ENCODE data around the gene MPEG1.

Gene MPEG1

DNA sequence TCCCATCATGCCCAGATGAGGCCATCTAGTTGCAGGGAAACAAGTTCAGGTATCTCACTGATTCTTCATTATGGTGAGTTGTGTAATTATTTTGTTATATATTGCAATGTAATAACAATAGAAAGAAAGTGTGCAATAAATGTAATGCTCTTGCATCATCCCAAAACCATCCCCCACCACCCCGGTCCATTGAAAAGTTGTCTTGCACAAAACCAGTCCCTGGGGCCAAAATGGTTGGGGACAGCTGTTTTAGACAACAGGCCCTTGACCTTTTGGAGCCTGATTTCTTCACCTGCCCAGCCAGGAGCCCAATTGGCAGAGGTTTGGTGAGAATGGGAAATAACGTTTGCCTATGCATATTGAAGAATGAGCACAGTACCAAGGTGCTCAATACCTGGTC lies 15.9 kb downstream of the MPEG1 start:
- no peak overlapping the region for H3K4me2 ChIP-seq (ENCODE audit: low read length)
- H3K79me2 ChIP-seq (ENCODE audit: control insufficient read depth, low read length), result no peaks in the 10 kb centered on the region

DNA sequence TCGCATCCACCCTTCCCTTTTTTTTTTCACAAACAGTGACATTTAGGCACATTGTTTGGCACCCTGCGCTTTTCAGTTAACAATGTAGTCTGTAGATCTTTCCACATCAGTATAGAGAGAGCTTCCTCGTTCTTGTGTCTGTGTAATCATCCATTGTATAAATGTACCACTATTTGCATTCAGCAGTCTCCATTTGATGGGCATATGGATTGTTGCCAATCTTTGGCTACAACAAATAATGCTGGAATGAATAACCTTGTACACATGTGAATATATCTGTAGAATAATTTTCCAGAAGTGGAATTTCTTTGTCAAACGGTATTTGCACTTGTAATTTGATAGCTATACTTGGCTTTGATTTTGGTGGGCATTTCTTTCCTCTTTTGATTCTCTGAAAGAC lies 17.1 kb downstream of the MPEG1 start:
- no peak for TF ChIP-seq EZH2phosphoT487 (IDR thresholded peaks at IDR 0.05; ENCODE audit: borderline replicate concordance, low read length)
- TF ChIP-seq, protein P1, sequence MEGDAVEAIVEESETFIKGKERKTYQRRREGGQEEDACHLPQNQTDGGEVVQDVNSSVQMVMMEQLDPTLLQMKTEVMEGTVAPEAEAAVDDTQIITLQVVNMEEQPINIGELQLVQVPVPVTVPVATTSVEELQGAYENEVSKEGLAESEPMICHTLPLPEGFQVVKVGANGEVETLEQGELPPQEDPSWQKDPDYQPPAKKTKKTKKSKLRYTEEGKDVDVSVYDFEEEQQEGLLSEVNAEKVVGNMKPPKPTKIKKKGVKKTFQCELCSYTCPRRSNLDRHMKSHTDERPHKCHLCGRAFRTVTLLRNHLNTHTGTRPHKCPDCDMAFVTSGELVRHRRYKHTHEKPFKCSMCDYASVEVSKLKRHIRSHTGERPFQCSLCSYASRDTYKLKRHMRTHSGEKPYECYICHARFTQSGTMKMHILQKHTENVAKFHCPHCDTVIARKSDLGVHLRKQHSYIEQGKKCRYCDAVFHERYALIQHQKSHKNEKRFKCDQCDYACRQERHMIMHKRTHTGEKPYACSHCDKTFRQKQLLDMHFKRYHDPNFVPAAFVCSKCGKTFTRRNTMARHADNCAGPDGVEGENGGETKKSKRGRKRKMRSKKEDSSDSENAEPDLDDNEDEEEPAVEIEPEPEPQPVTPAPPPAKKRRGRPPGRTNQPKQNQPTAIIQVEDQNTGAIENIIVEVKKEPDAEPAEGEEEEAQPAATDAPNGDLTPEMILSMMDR (IDR thresholded peaks at IDR 0.05; ENCODE audit: low read depth, low read length, poor library complexity, severe bottlenecking), result no peak
- no peak overlapping the region for H3K27ac ChIP-seq (ENCODE audit: low read depth, low read length)
- no peaks in the 10 kb centered on the region for H3K27me3 ChIP-seq (ENCODE audit: control insufficient read depth, low read length)
- H3K4me3 ChIP-seq (ENCODE audit: low read length), result no peak overlapping the region
- H3K9me2 ChIP-seq (replicated peaks; ENCODE audit: control insufficient read depth, low read length), result no peaks in the 10 kb centered on the region
- H3K4me2 ChIP-seq (ENCODE audit: low read length), result no peak overlapping the region
- H4K20me1 ChIP-seq (ENCODE audit: control insufficient read depth, insufficient read depth, low read depth, low read length), result no peaks in the 10 kb centered on the region
- H3K36me3 ChIP-seq (ENCODE audit: control insufficient read depth, low read length), result no peaks in the 10 kb centered on the region
- H3K79me2 ChIP-seq (ENCODE audit: control insufficient read depth, low read length), result no peaks in the 10 kb centered on the region
- H3K4me1 ChIP-seq (ENCODE audit: control insufficient read depth, low read length), result peaks cover 9% of the 10 kb centered on the region
- no peaks in the 10 kb centered on the region for H3F3A ChIP-seq (ENCODE audit: control insufficient read depth, insufficient read depth)
- no peaks in the 10 kb centered on the region for H3K9me3 ChIP-seq (ENCODE audit: control insufficient read depth, insufficient read depth, low read length)

More for the DNA sequence above, 15.9 kb downstream of the MPEG1 start:
- Histone ChIP-seq H3K9me3 (ENCODE audit: control insufficient read depth, insufficient read depth, low read length) (no peaks in the 10 kb centered on the region), H3K27ac (ENCODE audit: low read depth, low read length) (no peak overlapping the region), H4K20me1 (ENCODE audit: control insufficient read depth, insufficient read depth, low read depth, low read length) (no peaks in the 10 kb centered on the region), H3K9me2 (replicated peaks; ENCODE audit: control insufficient read depth, low read length) (no peaks in the 10 kb centered on the region), H3F3A (ENCODE audit: control insufficient read depth, insufficient read depth) (no peaks in the 10 kb centered on the region), H3K27me3 (ENCODE audit: control insufficient read depth, low read length) (no peaks in the 10 kb centered on the region), H3K36me3 (ENCODE audit: control insufficient read depth, low read length) (no peaks in the 10 kb centered on the region), H3K4me1 (ENCODE audit: control insufficient read depth, low read length) (peaks cover 9% of the 10 kb centered on the region), H3K4me3 (ENCODE audit: low read length) (no peak overlapping the region)
- TF ChIP-seq, protein P1 (IDR thresholded peaks at IDR 0.05; ENCODE audit: low read depth, low read length, poor library complexity, severe bottlenecking), result no peak
- TF ChIP-seq EZH2phosphoT487 (IDR thresholded peaks at IDR 0.05; ENCODE audit: borderline replicate concordance, low read length), result no peak

DNA sequence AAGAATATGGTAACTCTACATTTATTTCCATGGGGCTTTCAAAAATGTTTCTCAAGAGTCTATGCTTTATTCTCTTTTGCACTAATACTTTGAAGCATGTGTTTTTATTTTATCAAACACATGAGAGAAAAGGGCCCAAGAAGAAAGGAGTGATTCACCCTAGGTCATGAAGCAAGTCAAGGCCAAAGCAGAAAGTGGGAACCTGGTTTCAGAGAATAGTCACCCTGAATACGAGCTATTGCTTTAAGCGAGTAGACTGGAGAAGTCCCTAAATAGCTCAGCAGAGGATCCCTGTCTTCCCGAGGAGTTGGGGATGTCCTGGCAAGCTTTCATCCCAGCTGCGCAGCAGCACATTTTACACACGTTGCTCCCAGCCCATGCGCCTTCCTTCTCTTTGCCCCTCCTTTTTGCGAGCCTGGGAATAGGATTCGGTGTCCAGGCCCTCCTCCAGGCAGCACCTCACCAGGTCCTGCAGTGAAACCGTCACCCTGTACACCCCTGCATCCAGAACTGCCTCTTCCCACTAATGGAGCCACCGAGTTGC lies 19.1 kb downstream of the MPEG1 start:
- no peak overlapping the region for H3K4me2 ChIP-seq (ENCODE audit: low read length)
- TF ChIP-seq EZH2phosphoT487 (IDR thresholded peaks at IDR 0.05; ENCODE audit: borderline replicate concordance, low read length), result no peak
- TF ChIP-seq, protein P1 (IDR thresholded peaks at IDR 0.05; ENCODE audit: low read depth, low read length, poor library complexity, severe bottlenecking), result no peak
- H3K4me1 ChIP-seq (ENCODE audit: control insufficient read depth, low read length), result peaks cover 9% of the 10 kb centered on the region
- H3K79me2 ChIP-seq (ENCODE audit: control insufficient read depth, low read length), result no peaks in the 10 kb centered on the region
- no peaks in the 10 kb centered on the region for H3F3A ChIP-seq (ENCODE audit: control insufficient read depth, insufficient read depth)
- no peaks in the 10 kb centered on the region for H3K27me3 ChIP-seq (ENCODE audit: control insufficient read depth, low read length)
- H3K9me2 ChIP-seq (replicated peaks; ENCODE audit: control insufficient read depth, low read length), result no peaks in the 10 kb centered on the region
- no peak overlapping the region for H3K4me3 ChIP-seq (ENCODE audit: low read length)
- H3K9me3 ChIP-seq (ENCODE audit: control insufficient read depth, insufficient read depth, low read length), result no peaks in the 10 kb centered on the region
- no peaks in the 10 kb centered on the region for H4K20me1 ChIP-seq (ENCODE audit: control insufficient read depth, insufficient read depth, low read depth, low read length)
- H3K27ac ChIP-seq (ENCODE audit: low read depth, low read length), result no peak overlapping the region
- H3K36me3 ChIP-seq (ENCODE audit: control insufficient read depth, low read length), result no peaks in the 10 kb centered on the region

Measured in DOHH2 (cell line).